IMR-90 (cell line): Measurements from ENCODE around the gene SSPN. TPM values are rescaled to one million over a fixed set of nuclear protein-coding genes. Genes with fewer than 3 reads are reported as not detected.

Source experiments
- ATAC-seq: fragments of 200-7000 bp; cut with Tn5 transposase; 2 replicates; pipeline ENCODE4 v1.9.1; 2020; ENCODE audit warnings: low read depth, mild to moderate bottlenecking, moderate library complexity
- BruUV-seq: library from RNA; stranded (reverse); fragments of 400-500 nt; replicated peaks from 2 replicates; lab custom pipeline; 2021; lab: Mats Ljungman, UMichigan
- CTCF ChIA-PET: fragments of 300-600 bp; formaldehyde crosslinking; extraction: SDS; loops from one replicate; lab custom pipeline; 2021; ENCODE audit warnings: antibody characterized with exemption; lab: Yijun Ruan, JAX
- POLR2A ChIA-PET: fragments of 300-600 bp; sonication (Branson Sonifier 250); formaldehyde crosslinking; loops from one replicate; lab custom pipeline; 2022; ENCODE audit warnings: antibody characterized with exemption; ENCODE audit not compliant: unreplicated experiment; lab: Charles Lee
- DNase-seq: peaks from one replicate; pipeline ENCODE4 v3.0.0; 2013
- H2AFZ ChIP-seq: replicated peaks from 2 replicates; pipeline ENCODE3; 2013; ENCODE audit warnings: low read length, mild to moderate bottlenecking; ENCODE audit not compliant: poor library complexity
- H2AK5ac ChIP-seq: 2 replicates; pipeline ENCODE4 v1.6.1; 2013; ENCODE audit warnings: low read depth, low read length, inconsistent platforms
- H2AK9ac ChIP-seq: replicated peaks from 2 replicates; pipeline ENCODE3; 2013; ENCODE audit warnings: mild to moderate bottlenecking, low read depth, low read length, moderate library complexity; ENCODE audit not compliant: poor library complexity
- H2BK120ac ChIP-seq: 2 replicates; pipeline ENCODE4 v1.6.1; 2013; ENCODE audit warnings: low read depth, low read length, inconsistent platforms
- H2BK15ac ChIP-seq: 3 replicates; pipeline ENCODE4 v1.6.1; 2013; ENCODE audit warnings: low read depth, low read length, inconsistent platforms
- H2BK20ac ChIP-seq: 2 replicates; pipeline ENCODE4 v1.6.1; 2013; ENCODE audit warnings: low read depth, mild to moderate bottlenecking, inconsistent platforms, low read length, moderate library complexity
- H2BK5ac ChIP-seq: 2 replicates; pipeline ENCODE4 v1.6.1; 2013; ENCODE audit warnings: mild to moderate bottlenecking, low read depth, low read length, inconsistent platforms; ENCODE audit not compliant: poor library complexity, severe bottlenecking
- H3K14ac ChIP-seq: replicated peaks from 2 replicates; pipeline ENCODE4 v1.6.1; 2013; ENCODE audit warnings: low read depth, low read length, inconsistent platforms
- H3K18ac ChIP-seq: 2 replicates; pipeline ENCODE4 v1.6.1; 2013; ENCODE audit warnings: low read depth, low read length, control low read depth
- H3K23ac ChIP-seq: 2 replicates; pipeline ENCODE4 v1.6.1; 2013; ENCODE audit warnings: low read depth, low read length, inconsistent platforms
- H3K27ac ChIP-seq: 2 replicates; pipeline ENCODE4 v1.5.1; 2013; ENCODE audit warnings: mild to moderate bottlenecking, control low read depth, low read length; ENCODE audit not compliant: insufficient read depth
- H3K27me3 ChIP-seq: 2 replicates; pipeline ENCODE4 v1.6.1; 2013; ENCODE audit warnings: low read length; ENCODE audit not compliant: control insufficient read depth, insufficient read depth
- H3K36me3 ChIP-seq: 2 replicates; pipeline ENCODE4 v1.6.1; 2013; ENCODE audit warnings: low read length, mixed read lengths; ENCODE audit not compliant: control insufficient read depth, insufficient read depth
- H3K4ac ChIP-seq: 2 replicates; pipeline ENCODE4 v1.6.1; 2013; ENCODE audit warnings: low read depth, low read length, inconsistent platforms
- H3K4me1 ChIP-seq: 2 replicates; pipeline ENCODE4 v1.6.1; 2013; ENCODE audit warnings: low read length, mixed read lengths; ENCODE audit not compliant: control insufficient read depth, insufficient read depth
- H3K4me2 ChIP-seq: 2 replicates; pipeline ENCODE4 v1.6.1; 2013; ENCODE audit warnings: low read depth, mild to moderate bottlenecking, control low read depth, low read length, moderate library complexity
- H3K4me3 ChIP-seq: 2 replicates; pipeline ENCODE4 v1.5.1; 2013; ENCODE audit warnings: low read depth, mild to moderate bottlenecking, control low read depth, low read length, moderate library complexity; ENCODE audit not compliant: insufficient read depth
- H3K56ac ChIP-seq: 2 replicates; pipeline ENCODE4 v1.6.1; 2013; ENCODE audit warnings: low read length, inconsistent platforms; ENCODE audit not compliant: insufficient read depth; ENCODE audit errors: extremely low read depth
- H3K79me1 ChIP-seq, 2 experiments: 2 replicates each; pipeline ENCODE4 v1.6.1; 2013; ENCODE audit warnings: low read length in 2 of 2, inconsistent platforms in 1 of 2, low read depth in 1 of 2
- H3K9ac ChIP-seq: 2 replicates; pipeline ENCODE4 v1.6.1; 2013; ENCODE audit warnings: low read depth, low read length, control low read depth
- H3K9me1 ChIP-seq: 2 replicates; pipeline ENCODE4 v1.6.1; 2013; ENCODE audit warnings: low read length, inconsistent platforms; ENCODE audit not compliant: insufficient read depth
- H3K9me3 ChIP-seq: 2 replicates; pipeline ENCODE4 v1.6.1; 2013; ENCODE audit warnings: low read length; ENCODE audit not compliant: control insufficient read depth, insufficient read depth
- H4K20me1 ChIP-seq: 2 replicates; pipeline ENCODE4 v1.6.1; 2013; ENCODE audit warnings: low read length, inconsistent platforms; ENCODE audit not compliant: insufficient read depth
- H4K5ac ChIP-seq: 2 replicates; pipeline ENCODE4 v1.6.1; 2013; ENCODE audit warnings: mild to moderate bottlenecking, low read depth, low read length, control low read depth
- H4K8ac ChIP-seq, 2 experiments: 2 replicates each; pipeline ENCODE4 v1.6.1; 2013; ENCODE audit warnings: low read depth in 2 of 2, low read length in 2 of 2, control low read depth in 1 of 2, inconsistent platforms in 1 of 2
- H4K91ac ChIP-seq: 2 replicates; pipeline ENCODE4 v1.6.1; 2013; ENCODE audit warnings: low read depth, low read length, inconsistent platforms; ENCODE audit not compliant: insufficient read depth
- CEBPB ChIP-seq: IDR thresholded peaks from 2 replicates; pipeline ENCODE4 v1.6.1; 2012; ENCODE audit warnings: low read depth, low read length, improper control_type of control experiment
- CHD1 ChIP-seq: IDR thresholded peaks from 2 replicates; pipeline ENCODE4 v1.6.1; 2012; ENCODE audit warnings: low read depth, low read length, improper control_type of control experiment
- MAFK ChIP-seq: IDR thresholded peaks from 2 replicates; pipeline ENCODE4 v1.6.1; 2012; ENCODE audit warnings: low read depth, low read length, improper control_type of control experiment
- MAZ ChIP-seq: IDR thresholded peaks from 2 replicates; pipeline ENCODE4 v1.6.1; 2012; ENCODE audit warnings: low read depth, mild to moderate bottlenecking, low read length, improper control_type of control experiment, moderate library complexity, borderline replicate concordance
- MXI1 ChIP-seq: IDR thresholded peaks from 2 replicates; pipeline ENCODE4 v1.6.1; 2012; ENCODE audit warnings: low read depth, mild to moderate bottlenecking, low read length, moderate library complexity, borderline replicate concordance
- NFE2L2 ChIP-seq: fragments of 150-350 bp; IDR thresholded peaks from 2 replicates; pipeline ENCODE4 v1.6.1; 2016; ENCODE audit warnings: low read depth, mild to moderate bottlenecking, low read length
- POLR2A ChIP-seq: IDR thresholded peaks from 2 replicates; pipeline ENCODE4 v1.6.1; 2012; ENCODE audit warnings: mild to moderate bottlenecking, low read depth, low read length
- RCOR1 ChIP-seq: IDR thresholded peaks from 2 replicates; pipeline ENCODE4 v1.6.1; 2012; ENCODE audit warnings: mild to moderate bottlenecking, low read length, improper control_type of control experiment; ENCODE audit not compliant: insufficient replicate concordance
- RFX5 ChIP-seq: IDR thresholded peaks from 2 replicates; pipeline ENCODE4 v1.8.0; 2012; ENCODE audit warnings: low read depth, mild to moderate bottlenecking, low read length, moderate library complexity
- SMC3 ChIP-seq: fragments of 150-350 bp; IDR thresholded peaks from 2 replicates; pipeline ENCODE4 v1.6.1; 2016; ENCODE audit warnings: low read depth, mild to moderate bottlenecking, antibody characterized with exemption, low read length, moderate library complexity
- WGBS, 2 experiments: methylation state at CpG; one replicate each; pipeline versions ENCODE4 v1.1.5 to v1.1.7; 2013; ENCODE audit warnings: missing lambda C conversion rate in 2 of 2; ENCODE audit not compliant: insufficient read length in 1 of 2; ENCODE audit errors: extremely low coverage in 2 of 2; 5-methylcytosine and 5-hydroxymethylcytosine counted together
- dilution Hi-C: fragments of 300-500 bp; cut with HindIII; formaldehyde crosslinking; loops from one replicate; pipeline ENCODE4 v1.14.3; 2018; ENCODE audit warnings: low sequenced_read_pairs; ENCODE audit not compliant: unreplicated experiment
- in situ Hi-C: fragments of 300-500 bp; cut with MboI; formaldehyde crosslinking; loops from 3 replicates; pipeline ENCODE4 v1.14.3; 2019; ENCODE audit warnings: low sequenced_read_pairs, inconsistent platforms, mixed read lengths
- intact Hi-C: fragments of 100-400 bp; cut with micrococcal nuclease; formaldehyde crosslinking; loops from 2 replicates; pipeline ENCODE4 v1.10.0; 2022
- polyA plus RNA-seq, 3 experiments: library from polyadenylated mRNA; depleted of rRNA; stranded (reverse); fragments of >200 nt; gene quantifications; 2 replicates each; pipeline ENCODE4 v1.2.3, GENCODE V29; 2012; ENCODE audit warnings: low replicate concordance in 1 of 3
- total RNA-seq: library from RNA; depleted of rRNA; stranded (reverse); fragments of >200 nt; gene quantifications from 2 replicates; pipeline ENCODE4 v1.2.3, GENCODE V29; 2012
- TF ChIP-seq, protein P1 (sequence below): fragments of 150-350 bp; IDR thresholded peaks from 2 replicates; pipeline ENCODE4 v1.6.1; 2017; ENCODE audit warnings: mild to moderate bottlenecking, antibody characterized with exemption, low read length, low read depth
- TF ChIP-seq, protein P2 (sequence below): conservative IDR thresholded peaks from 2 replicates; pipeline ENCODE4 v1.5.1; 2012; ENCODE audit warnings: mild to moderate bottlenecking, low read depth, low read length, improper control_type of control experiment
- TF ChIP-seq, protein P3 (sequence below): fragments of 150-350 bp; IDR thresholded peaks from 2 replicates; pipeline ENCODE4 v1.6.1; 2016; ENCODE audit warnings: low read depth, mild to moderate bottlenecking, low read length, moderate library complexity, borderline replicate concordance

Gene SSPN
- total and polyA plus RNA-seq, 2 of the 4 experiments (the other 2 are of a cell fraction) = 3.5 to 5.6 TPM

DNA sequence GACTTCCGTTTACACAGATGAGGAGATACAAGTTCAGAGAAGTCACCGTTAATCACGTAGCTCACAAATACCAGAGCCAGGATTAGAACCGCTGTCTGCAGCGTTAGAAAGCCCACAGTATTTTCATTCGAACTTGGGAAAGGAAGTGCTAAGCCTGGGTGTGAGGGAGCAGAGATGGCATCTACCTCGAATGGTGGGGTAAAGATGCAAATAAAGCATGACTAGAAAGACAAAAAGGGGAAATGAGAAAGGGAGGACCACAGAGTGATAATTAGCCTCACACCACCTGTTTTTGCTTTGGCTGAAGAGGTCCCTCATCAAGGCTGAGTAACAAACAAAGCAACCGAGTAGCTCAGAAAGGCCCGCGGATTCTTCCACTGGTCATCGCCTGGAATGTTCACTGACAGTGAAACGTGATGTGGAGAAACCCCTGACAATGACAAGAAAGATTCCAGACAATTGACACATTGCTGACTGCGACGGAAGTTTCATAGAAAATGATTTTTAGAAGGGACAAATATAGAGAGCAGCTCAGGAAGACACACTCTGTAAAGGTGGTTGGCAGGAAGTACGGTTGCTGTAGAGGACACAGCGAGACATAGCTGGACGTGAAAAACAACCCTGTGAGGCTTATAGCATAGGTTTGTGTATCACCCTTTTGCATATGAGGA lies 39.0 kb upstream of the SSPN start (continued):
- TF ChIP-seq RFX5 (no peak), RCOR1 (no peak)
- TF ChIP-seq, protein P1, sequence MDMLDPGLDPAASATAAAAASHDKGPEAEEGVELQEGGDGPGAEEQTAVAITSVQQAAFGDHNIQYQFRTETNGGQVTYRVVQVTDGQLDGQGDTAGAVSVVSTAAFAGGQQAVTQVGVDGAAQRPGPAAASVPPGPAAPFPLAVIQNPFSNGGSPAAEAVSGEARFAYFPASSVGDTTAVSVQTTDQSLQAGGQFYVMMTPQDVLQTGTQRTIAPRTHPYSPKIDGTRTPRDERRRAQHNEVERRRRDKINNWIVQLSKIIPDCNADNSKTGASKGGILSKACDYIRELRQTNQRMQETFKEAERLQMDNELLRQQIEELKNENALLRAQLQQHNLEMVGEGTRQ = no peak

GRCh38 chr12:26157001-26157400 lies 38.4 kb upstream of the SSPN start:
- Histone ChIP-seq H4K8ac (no peak overlapping the region), H2BK15ac (no peak overlapping the region), H3K23ac (no peak overlapping the region), H2AFZ (no peak overlapping the region), H3K27me3 (peaks cover 10% of the 10 kb centered on the region), H4K20me1 (no peaks in the 10 kb centered on the region), H3K36me3 (no peaks in the 10 kb centered on the region), H3K4me3 (no peak overlapping the region), H2AK5ac (no peak overlapping the region), H2AK9ac (no peak overlapping the region), H3K79me1 (no peaks in the 10 kb centered on the region), H3K9me1 (peaks cover 12% of the 10 kb centered on the region), H2BK20ac (no peak overlapping the region), H3K9ac (no peak overlapping the region), H2BK5ac (no peak overlapping the region), H3K18ac (no peak overlapping the region), H3K56ac (no peak overlapping the region), H3K14ac (no peak overlapping the region), H4K91ac (no peak overlapping the region), H2BK120ac (no peak overlapping the region), H3K4me2 (no peak overlapping the region), H3K27ac (no peak overlapping the region), H3K4me1 (peaks cover 13% of the 10 kb centered on the region), H4K5ac (no peak overlapping the region), H3K4ac (no peak overlapping the region), H3K9me3 (no peaks in the 10 kb centered on the region; the same call in 1 of the 2 replicates)
- BruUV-seq = no TSS peak
- dilution Hi-C loops (no loop called here), intact Hi-C loops (no loop called here), in situ Hi-C loops (no loop called here)
- TF ChIP-seq RCOR1 (no peak), MAZ (no peak), CHD1 (no peak), MAFK (no peak), MXI1 (no peak), NFE2L2 (no peak), SMC3 (no peak), CEBPB (no peak), POLR2A (no peak)
- TF ChIP-seq, protein P2, sequence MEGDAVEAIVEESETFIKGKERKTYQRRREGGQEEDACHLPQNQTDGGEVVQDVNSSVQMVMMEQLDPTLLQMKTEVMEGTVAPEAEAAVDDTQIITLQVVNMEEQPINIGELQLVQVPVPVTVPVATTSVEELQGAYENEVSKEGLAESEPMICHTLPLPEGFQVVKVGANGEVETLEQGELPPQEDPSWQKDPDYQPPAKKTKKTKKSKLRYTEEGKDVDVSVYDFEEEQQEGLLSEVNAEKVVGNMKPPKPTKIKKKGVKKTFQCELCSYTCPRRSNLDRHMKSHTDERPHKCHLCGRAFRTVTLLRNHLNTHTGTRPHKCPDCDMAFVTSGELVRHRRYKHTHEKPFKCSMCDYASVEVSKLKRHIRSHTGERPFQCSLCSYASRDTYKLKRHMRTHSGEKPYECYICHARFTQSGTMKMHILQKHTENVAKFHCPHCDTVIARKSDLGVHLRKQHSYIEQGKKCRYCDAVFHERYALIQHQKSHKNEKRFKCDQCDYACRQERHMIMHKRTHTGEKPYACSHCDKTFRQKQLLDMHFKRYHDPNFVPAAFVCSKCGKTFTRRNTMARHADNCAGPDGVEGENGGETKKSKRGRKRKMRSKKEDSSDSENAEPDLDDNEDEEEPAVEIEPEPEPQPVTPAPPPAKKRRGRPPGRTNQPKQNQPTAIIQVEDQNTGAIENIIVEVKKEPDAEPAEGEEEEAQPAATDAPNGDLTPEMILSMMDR = no peak
- TF ChIP-seq, protein P3, sequence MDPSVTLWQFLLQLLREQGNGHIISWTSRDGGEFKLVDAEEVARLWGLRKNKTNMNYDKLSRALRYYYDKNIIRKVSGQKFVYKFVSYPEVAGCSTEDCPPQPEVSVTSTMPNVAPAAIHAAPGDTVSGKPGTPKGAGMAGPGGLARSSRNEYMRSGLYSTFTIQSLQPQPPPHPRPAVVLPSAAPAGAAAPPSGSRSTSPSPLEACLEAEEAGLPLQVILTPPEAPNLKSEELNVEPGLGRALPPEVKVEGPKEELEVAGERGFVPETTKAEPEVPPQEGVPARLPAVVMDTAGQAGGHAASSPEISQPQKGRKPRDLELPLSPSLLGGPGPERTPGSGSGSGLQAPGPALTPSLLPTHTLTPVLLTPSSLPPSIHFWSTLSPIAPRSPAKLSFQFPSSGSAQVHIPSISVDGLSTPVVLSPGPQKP = no peak
- DNase-seq = no peak
- ChIA-PET POLR2A (interaction anchor here (0.6 kb wide), 1 partner anchor 146 kb away, joined by 5 read pairs; no protein-coding TSS in a partner anchor), CTCF (interaction anchor here (0.6 kb wide), 1 partner anchor 1092 kb away, joined by 3 read pairs; no protein-coding TSS in a partner anchor)
- WGBS, 2 experiments = no CpG with 5 or more reads among the region's 3 CpGs
- ATAC-seq = no peak
